Measurements from ENCODE around the gene IL3. TPM values are rescaled to one million over a fixed set of nuclear protein-coding genes. Genes with fewer than 3 reads are reported as not detected.

IL3 gene
- total RNA-seq, 4 donors from 2014 or later: not detected

GRCh38 chr5:132109494-132110053 lies 49.1 kb downstream of the IL3 start:
- no peaks in the 10 kb centered on the region for H3K27me3 ChIP-seq
- H3K4me3 ChIP-seq: no peak overlapping the region
- H3K27ac ChIP-seq: no peak overlapping the region
- H3K4me1 ChIP-seq: no peaks in the 10 kb centered on the region
- in situ Hi-C loops (cut with MboI; ENCODE audit: low sequenced_read_pairs in 4 of 4): no loop called here
- H3K36me3 ChIP-seq: no peaks in the 10 kb centered on the region
- DNase-seq (no peak), ATAC-seq (no peak)
- no peaks in the 10 kb centered on the region for H3K9me3 ChIP-seq
- intact Hi-C loops (cut with DNase I; ENCODE audit: low total_unique reads): no loop called here
- TF ChIP-seq POLR2A (IDR thresholded peaks at IDR 0.05): no peak
- TF ChIP-seq CTCF (IDR thresholded peaks at IDR 0.05 in 4 of 5, conservative IDR thresholded peaks at IDR 0.05 in 1 of 5): no peak

- no peaks in the 10 kb centered on the region for H3K4me1 ChIP-seq
- no peak overlapping the region for H3K4me3 ChIP-seq
- in situ Hi-C loops (cut with MboI; ENCODE audit: low sequenced_read_pairs in 4 of 4): no loop called here
- DNase-seq (no peak), ATAC-seq (no peak)
- no peaks in the 10 kb centered on the region for H3K36me3 ChIP-seq
- TF ChIP-seq POLR2A (IDR thresholded peaks at IDR 0.05): no peak
- no peak for TF ChIP-seq CTCF (IDR thresholded peaks at IDR 0.05 in 4 of 5, conservative IDR thresholded peaks at IDR 0.05 in 1 of 5)
- intact Hi-C loops (cut with DNase I; ENCODE audit: low total_unique reads): no loop called here
- H3K9me3 ChIP-seq: no peaks in the 10 kb centered on the region
- H3K27me3 ChIP-seq: no peaks in the 10 kb centered on the region
- H3K27ac ChIP-seq: no peak overlapping the region
These were observed 49.7 kb downstream of the IL3 start for GRCh38 chr5:132110195-132110594.

- H3K36me3 ChIP-seq: no peaks in the 10 kb centered on the region
- no peak for DNase-seq
- H3K27me3 ChIP-seq: no peaks in the 10 kb centered on the region
- TF ChIP-seq CTCF (IDR thresholded peaks at IDR 0.05 in 4 of 5, conservative IDR thresholded peaks at IDR 0.05 in 1 of 5) (no peak), POLR2A (IDR thresholded peaks at IDR 0.05) (no peak)
- intact Hi-C loops (cut with DNase I; ENCODE audit: low total_unique reads): no loop called here
- no peak overlapping the region for H3K27ac ChIP-seq
- in situ Hi-C loops (cut with MboI; ENCODE audit: low sequenced_read_pairs in 4 of 4): no loop called here
- no peak overlapping the region for H3K4me3 ChIP-seq
- H3K4me1 ChIP-seq: no peaks in the 10 kb centered on the region
- H3K9me3 ChIP-seq: no peaks in the 10 kb centered on the region
- no peak for ATAC-seq
These were observed 50.5 kb downstream of the IL3 start for GRCh38 chr5:132110930-132111329.

- no peak overlapping the region for H3K27ac ChIP-seq
- DNase-seq (no peak), ATAC-seq (no peak)
- no peaks in the 10 kb centered on the region for H3K9me3 ChIP-seq
- in situ Hi-C loops (cut with MboI; ENCODE audit: low sequenced_read_pairs in 4 of 4) (no loop called here), intact Hi-C loops (cut with DNase I; ENCODE audit: low total_unique reads) (no loop called here)
- H3K4me1 ChIP-seq: no peaks in the 10 kb centered on the region
- TF ChIP-seq CTCF (IDR thresholded peaks at IDR 0.05 in 4 of 5, conservative IDR thresholded peaks at IDR 0.05 in 1 of 5) (no peak), POLR2A (IDR thresholded peaks at IDR 0.05) (no peak)
- no peaks in the 10 kb centered on the region for H3K27me3 ChIP-seq
- no peak overlapping the region for H3K4me3 ChIP-seq
- no peaks in the 10 kb centered on the region for H3K36me3 ChIP-seq
These were observed 51.7 kb downstream of the IL3 start for GRCh38 chr5:132112111-132112510.

Other genes starting within 250 kb of the IL3 start
- not detected for gene MEIKIN, start 115.0 kb upstream of the IL3 start, total RNA-seq
- under 1 TPM; 0.29 to 0.71 (median 0.36) TPM for gene ACSL6, start 49.0 kb upstream of the IL3 start, total RNA-seq
- not detected for gene CSF2, start 13.1 kb downstream of the IL3 start, total RNA-seq
- 10 to 100 TPM in 2 of 4 donors, 1 to 10 TPM in 2; 5.8 to 15.7 (median 10.3) TPM for gene P4HA2, start 167.2 kb downstream of the IL3 start, total RNA-seq
- 1 to 10 TPM in 3 of 4 donors, under 1 TPM in 1; 0.66 to 8.0 (median 5.3) TPM for gene PDLIM4, start 197.0 kb downstream of the IL3 start, total RNA-seq
- 1 to 10 TPM; 5.4 to 6.7 (median 6.2) TPM for gene SLC22A4, start 233.7 kb downstream of the IL3 start, total RNA-seq

All from gastrocnemius medialis (tissue), 4 donors.